Left ventricle myocardium superior (tissue), 1 donor: Measurements from ENCODE around the gene SAT1. TPM values are rescaled to one million over a fixed set of nuclear protein-coding genes. Genes with fewer than 3 reads are reported as not detected.

Experiments
- ATAC-seq: fragments of 200-7000 bp; cut with Tn5 transposase; one replicate; pipeline ENCODE4 v1.9.1; 2020; ENCODE audit warnings: mild to moderate bottlenecking, moderate library complexity
- DNase-seq: peaks from one replicate; pipeline ENCODE4 v3.0.0-alpha.2; 2020
- intact Hi-C: fragments of 100-400 bp; cut with micrococcal nuclease; formaldehyde crosslinking; loops from one replicate; pipeline ENCODE4 v1.11.0; 2022
- total RNA-seq: library from RNA; stranded (reverse); fragmentation: NEBNext Ultra II Directional; extraction: Animal tissue kit (Norgen Biotek cat#: 25700); gene quantifications from one replicate; pipeline ENCODE4 v1.2.1, GENCODE V29; 2021
- donor health status: DM: no; HTN: yes; CAD: no; lungs with severe emphysema.

Gene SAT1
- total RNA-seq, 1 donor from 2014 or later: 145 TPM

- intact Hi-C loops: no loop called here
- ATAC-seq: no peak
- DNase-seq: no peak
Measured at GRCh38 chrX:23797371-23798128, 14.6 kb downstream of the SAT1 start.

GRCh38 chrX:23799469-23800065, 16.6 kb downstream of the SAT1 start:
- DNase-seq (no peak), ATAC-seq (no peak)
- intact Hi-C loops: no loop called here

GRCh38 chrX:23802431-23802830, 19.5 kb downstream of the SAT1 start:
- DNase-seq (no peak), ATAC-seq (no peak)
- intact Hi-C loops: no loop called here

GRCh38 chrX:23803931-23804381, 21.0 kb downstream of the SAT1 start:
- intact Hi-C loops: no loop called here
- peak; percentile 42 for DNase-seq
- peak; percentile 91 for ATAC-seq

- ATAC-seq (peak; percentile 47), DNase-seq (no peak)
- intact Hi-C loops: no loop called here
Measured at GRCh38 chrX:23804578-23804977, 21.6 kb downstream of the SAT1 start.

- intact Hi-C loops: no loop called here
- ATAC-seq (no peak), DNase-seq (no peak)
Measured at GRCh38 chrX:23805389-23805788, 22.4 kb downstream of the SAT1 start.

GRCh38 chrX:23810279-23810678, 27.3 kb downstream of the SAT1 start:
- no peak for ATAC-seq
- intact Hi-C loops: no loop called here
- DNase-seq: no peak

GRCh38 chrX:23811108-23811651, 28.2 kb downstream of the SAT1 start:
- peak; percentile 33 for ATAC-seq
- intact Hi-C loops: no loop called here
- no peak for DNase-seq

GRCh38 chrX:23811656-23812055, 28.7 kb downstream of the SAT1 start:
- intact Hi-C loops: no loop called here
- ATAC-seq (no peak), DNase-seq (no peak)

- ATAC-seq (no peak), DNase-seq (no peak)
- intact Hi-C loops: no loop called here
Measured at GRCh38 chrX:23813808-23814207, 30.8 kb downstream of the SAT1 start.

- no peak for DNase-seq
- intact Hi-C loops: no loop called here
- no peak for ATAC-seq
Measured at GRCh38 chrX:23815376-23815775, 32.4 kb downstream of the SAT1 start.

- ATAC-seq: no peak
Measured at GRCh38 chrX:23816179-23816578, 33.2 kb downstream of the SAT1 start.

GRCh38 chrX:23817979-23818336, 35.0 kb downstream of the SAT1 start:
- ATAC-seq: no peak
- intact Hi-C loops: no loop called here
- DNase-seq: no peak

More at GRCh38 chrX:23816179-23816578, 33.2 kb downstream of the SAT1 start:
- intact Hi-C loops: no loop called here
- no peak for DNase-seq

GRCh38 chrX:23819385-23820234, 36.6 kb downstream of the SAT1 start:
- ATAC-seq (no peak), DNase-seq (no peak)
- intact Hi-C loops: no loop called here

- intact Hi-C loops: no loop called here
- ATAC-seq: no peak
- no peak for DNase-seq
Measured at GRCh38 chrX:23820235-23820782, 37.3 kb downstream of the SAT1 start.

- intact Hi-C loops: no loop called here
- DNase-seq: no peak
- ATAC-seq: no peak
Measured at GRCh38 chrX:23821847-23822246, 38.9 kb downstream of the SAT1 start.

- intact Hi-C loops: no loop called here
- no peak for DNase-seq
- ATAC-seq: no peak
Measured at GRCh38 chrX:23822397-23822796, 39.4 kb downstream of the SAT1 start.

- ATAC-seq (no peak), DNase-seq (no peak)
- intact Hi-C loops: no loop called here
Measured at GRCh38 chrX:23822841-23823240, 39.9 kb downstream of the SAT1 start.

- intact Hi-C loops: no loop called here
- DNase-seq (no peak), ATAC-seq (no peak)
Measured at GRCh38 chrX:23825675-23826074, 42.7 kb downstream of the SAT1 start.

- DNase-seq (no peak), ATAC-seq (no peak)
- intact Hi-C loops: no loop called here
Measured at GRCh38 chrX:23826216-23826615, 43.2 kb downstream of the SAT1 start.
